ENCODE measurements around the gene GCM1. TPM values are rescaled to one million over a fixed set of nuclear protein-coding genes. Genes with fewer than 3 reads are reported as not detected.

Gene GCM1
- total RNA-seq, 1 experiment from 2014 or later, result 0.38 TPM

DNA sequence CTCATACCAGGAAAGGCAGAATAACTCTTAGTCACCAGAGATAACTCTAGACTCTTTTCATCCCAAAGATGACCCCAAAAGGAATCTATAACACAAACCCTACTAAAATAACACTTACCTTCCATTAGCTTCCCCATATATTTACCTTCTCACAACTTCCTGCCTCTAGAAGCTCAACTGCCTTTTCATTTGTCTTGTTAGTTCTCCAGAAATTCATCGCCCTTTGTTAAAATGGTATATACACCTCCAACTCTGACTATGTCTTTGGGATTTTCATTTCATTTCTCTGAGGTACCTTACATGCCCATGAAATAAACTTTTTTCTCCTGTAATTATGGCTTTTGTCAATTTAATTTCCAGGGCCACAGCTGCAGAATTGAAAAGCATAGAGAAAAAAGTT lies 33.5 kb downstream of the GCM1 start:
- H3K4me1 Mint-ChIP-seq (ENCODE audit: low read depth, unreplicated experiment), result peaks cover 74% of the 10 kb centered on the region
- DNase-seq, result no peak
- H3K27me3 Mint-ChIP-seq (ENCODE audit: unreplicated experiment), result no peaks in the 10 kb centered on the region
- H3K27ac Mint-ChIP-seq (ENCODE audit: unreplicated experiment), result peak overlapping the region; percentile 11
- no peak for TF ChIP-seq CTCF (IDR thresholded peaks at IDR 0.05; ENCODE audit: unreplicated experiment)
- intact Hi-C loops (cut with micrococcal nuclease; ENCODE audit: unreplicated experiment), result no loop called here
- H3K9me3 Mint-ChIP-seq (ENCODE audit: low read depth, unreplicated experiment), result peaks cover 3% of the 10 kb centered on the region
- no peak overlapping the region for H3K4me3 Mint-ChIP-seq (ENCODE audit: low read depth, unreplicated experiment)
- H3K36me3 Mint-ChIP-seq (ENCODE audit: insufficient read depth, unreplicated experiment), result peaks cover 8% of the 10 kb centered on the region
- no TSS peak for BruUV-seq (replicated peaks)
- CTCF ChIA-PET, result no interaction called here

DNA sequence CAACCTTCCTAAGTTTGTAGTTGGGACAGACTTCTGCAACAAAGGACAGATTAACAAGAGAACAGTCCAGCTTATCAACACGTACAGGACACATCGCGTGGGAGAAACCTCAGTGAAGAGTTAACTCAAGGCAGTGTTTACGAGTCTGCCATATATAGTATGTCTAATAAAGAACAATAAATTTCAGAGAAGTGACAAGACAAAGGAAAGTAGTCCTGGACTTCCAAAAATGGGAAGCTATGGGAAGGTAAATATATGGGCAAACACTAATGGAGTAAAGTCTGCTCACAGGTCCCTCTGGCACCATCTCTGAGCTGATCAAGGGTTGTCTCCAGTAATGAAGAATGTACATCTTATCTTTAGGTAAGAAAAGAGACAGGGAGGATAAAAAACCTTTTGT lies 34.9 kb downstream of the GCM1 start:
- TF ChIP-seq CTCF (IDR thresholded peaks at IDR 0.05; ENCODE audit: unreplicated experiment), result no peak
- DNase-seq, result no peak
- Mint-ChIP-seq H3K4me3 (ENCODE audit: low read depth, unreplicated experiment) (no peak overlapping the region), H3K27me3 (ENCODE audit: unreplicated experiment) (no peaks in the 10 kb centered on the region), H3K36me3 (ENCODE audit: insufficient read depth, unreplicated experiment) (peaks cover 4% of the 10 kb centered on the region), H3K9me3 (ENCODE audit: low read depth, unreplicated experiment) (peaks cover 3% of the 10 kb centered on the region), H3K27ac (ENCODE audit: unreplicated experiment) (peak overlapping the region; percentile 41), H3K4me1 (ENCODE audit: low read depth, unreplicated experiment) (peaks cover 69% of the 10 kb centered on the region)
- CTCF ChIA-PET, result interaction anchor here (1.2 kb wide), 1 partner anchor 12 kb away, joined by 4 read pairs; no protein-coding TSS in a partner anchor
- intact Hi-C loops (cut with micrococcal nuclease; ENCODE audit: unreplicated experiment), result loop anchor here (2.0 kb wide), 1 partner anchor 45 kb away; no protein-coding TSS in a partner anchor
- no TSS peak for BruUV-seq (replicated peaks)

DNA sequence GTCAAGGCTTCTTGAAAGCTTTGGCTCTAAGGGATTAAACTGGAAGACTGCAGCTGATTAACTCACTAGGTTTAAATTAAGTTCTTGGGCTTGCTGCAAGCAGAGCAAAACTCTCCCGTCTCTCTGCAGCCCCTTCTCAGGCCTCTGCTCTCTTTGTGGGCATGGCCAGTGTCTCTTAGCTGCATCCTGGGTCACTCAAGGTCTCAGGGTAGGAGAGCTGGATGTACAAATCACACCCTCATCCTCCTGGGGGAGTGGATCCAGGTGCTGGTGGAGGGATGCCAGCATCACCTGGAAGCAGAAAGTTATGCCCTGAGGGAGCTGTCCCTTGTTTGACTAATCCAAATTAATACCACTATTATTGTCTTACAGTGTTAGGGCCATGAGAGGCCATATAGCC lies 35.8 kb downstream of the GCM1 start:
- Mint-ChIP-seq H3K36me3 (ENCODE audit: insufficient read depth, unreplicated experiment) (peaks cover 4% of the 10 kb centered on the region), H3K27ac (ENCODE audit: unreplicated experiment) (peak overlapping the region; percentile 41), H3K27me3 (ENCODE audit: unreplicated experiment) (no peaks in the 10 kb centered on the region), H3K4me3 (ENCODE audit: low read depth, unreplicated experiment) (peak overlapping the region; percentile 34), H3K9me3 (ENCODE audit: low read depth, unreplicated experiment) (peaks cover 3% of the 10 kb centered on the region), H3K4me1 (ENCODE audit: low read depth, unreplicated experiment) (peaks cover 72% of the 10 kb centered on the region)
- TF ChIP-seq CTCF (IDR thresholded peaks at IDR 0.05; ENCODE audit: unreplicated experiment), result no peak
- BruUV-seq (replicated peaks), result no TSS peak
- intact Hi-C loops (cut with micrococcal nuclease; ENCODE audit: unreplicated experiment), result loop anchor here (2.0 kb wide), 1 partner anchor 46 kb away; no protein-coding TSS in a partner anchor
- DNase-seq, result peak; percentile 41
- CTCF ChIA-PET, result interaction anchor here (0.9 to 1.7 kb wide), 8 partner anchors 9 to 372 kb away, joined by 3 to 8 read pairs (median 4); no protein-coding TSS in a partner anchor

DNA sequence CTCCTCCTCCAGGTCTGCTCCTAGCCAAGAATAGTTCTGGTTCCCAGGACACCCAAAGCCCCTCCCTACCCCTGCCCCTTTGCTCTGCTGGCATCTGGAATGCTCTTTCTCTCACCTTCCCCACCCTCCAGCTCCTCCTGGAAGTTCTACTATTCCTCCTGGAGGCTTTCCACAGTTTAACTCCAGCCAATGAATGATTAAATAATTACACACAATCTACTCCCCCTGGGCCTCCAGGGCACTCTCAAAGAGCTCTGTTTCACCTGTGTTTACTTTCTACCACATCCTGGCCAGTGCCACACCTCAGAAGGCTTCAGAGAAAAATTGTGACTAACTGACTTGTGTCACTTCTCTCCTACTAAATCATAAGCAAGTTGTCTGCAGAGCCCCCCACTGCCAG lies 36.2 kb downstream of the GCM1 start:
- peaks cover 77% of the 10 kb centered on the region for H3K4me1 Mint-ChIP-seq (ENCODE audit: low read depth, unreplicated experiment)
- peaks cover 3% of the 10 kb centered on the region for H3K9me3 Mint-ChIP-seq (ENCODE audit: low read depth, unreplicated experiment)
- peak; percentile 73 for DNase-seq
- H3K27ac Mint-ChIP-seq (ENCODE audit: unreplicated experiment), result peak overlapping the region; percentile 41
- H3K36me3 Mint-ChIP-seq (ENCODE audit: insufficient read depth, unreplicated experiment), result peaks cover 4% of the 10 kb centered on the region
- no peak for TF ChIP-seq CTCF (IDR thresholded peaks at IDR 0.05; ENCODE audit: unreplicated experiment)
- BruUV-seq (replicated peaks), result no TSS peak
- intact Hi-C loops (cut with micrococcal nuclease; ENCODE audit: unreplicated experiment), result loop anchor here (2.0 kb wide), 1 partner anchor 46 kb away; no protein-coding TSS in a partner anchor
- peak overlapping the region; percentile 34 for H3K4me3 Mint-ChIP-seq (ENCODE audit: low read depth, unreplicated experiment)
- CTCF ChIA-PET, result interaction anchor here (0.9 to 1.7 kb wide), 7 partner anchors 8 to 372 kb away, joined by 3 to 8 read pairs (median 4); no protein-coding TSS in a partner anchor
- no peaks in the 10 kb centered on the region for H3K27me3 Mint-ChIP-seq (ENCODE audit: unreplicated experiment)
